Endothelial cell (in vitro differentiated cells): ENCODE data around the gene VAPA. TPM values are rescaled to one million over a fixed set of nuclear protein-coding genes. Genes with fewer than 3 reads are reported as not detected.

Experiments
- DNase-seq: peaks from one replicate; pipeline ENCODE4 v3.0.0; 2021; ENCODE audit warnings: low spot score
- H3K27ac Mint-ChIP-seq: one replicate; pipeline ENCODE4 v1.8.0; 2021; ENCODE audit warnings: mixed read lengths, inconsistent platforms; ENCODE audit not compliant: unreplicated experiment
- H3K27me3 Mint-ChIP-seq: one replicate; pipeline ENCODE4 v1.8.0; 2021; ENCODE audit warnings: mild to moderate bottlenecking, moderate library complexity, mixed read lengths, inconsistent platforms; ENCODE audit not compliant: unreplicated experiment
- H3K36me3 Mint-ChIP-seq: one replicate; pipeline ENCODE4 v1.8.0; 2021; ENCODE audit warnings: mild to moderate bottlenecking, low read depth, mixed read lengths, inconsistent platforms; ENCODE audit not compliant: unreplicated experiment
- H3K4me1 Mint-ChIP-seq: one replicate; pipeline ENCODE4 v1.8.0; 2021; ENCODE audit warnings: mild to moderate bottlenecking, mixed read lengths, inconsistent platforms; ENCODE audit not compliant: unreplicated experiment
- H3K4me3 Mint-ChIP-seq: one replicate; pipeline ENCODE4 v1.8.0; 2021; ENCODE audit warnings: mild to moderate bottlenecking, mixed read lengths, inconsistent platforms; ENCODE audit not compliant: unreplicated experiment
- H3K9me3 Mint-ChIP-seq: one replicate; pipeline ENCODE4 v1.8.0; 2021; ENCODE audit warnings: mixed read lengths, inconsistent platforms; ENCODE audit not compliant: unreplicated experiment
- CTCF ChIP-seq: fragments of 200-600 bp; sonication (generic); IDR thresholded peaks from one replicate; pipeline ENCODE4 v1.5.0; 2021; ENCODE audit warnings: antibody characterized with exemption; ENCODE audit not compliant: unreplicated experiment
- total RNA-seq: library from RNA; stranded (reverse); fragmentation: NEBNext Ultra II Directional; extraction: Animal tissue kit (Norgen Biotek cat#: 25700); gene quantifications from one replicate; pipeline ENCODE4 v1.2.1, GENCODE V29; 2021; ENCODE audit not compliant: unreplicated experiment

The VAPA gene
- total RNA-seq, 1 donor from 2014 or later: 180 TPM

GRCh38 chr18:9946831-9947230 lies 33.0 kb downstream of the VAPA start:
- Mint-ChIP-seq H3K4me1 (peaks cover 3% of the 10 kb centered on the region), H3K27ac (no peak overlapping the region), H3K9me3 (no peaks in the 10 kb centered on the region), H3K4me3 (no peak overlapping the region), H3K36me3 (peaks cover 14% of the 10 kb centered on the region), H3K27me3 (no peaks in the 10 kb centered on the region)
- no peak for DNase-seq
- TF ChIP-seq CTCF: no peak

GRCh38 chr18:9947248-9947647 lies 33.4 kb downstream of the VAPA start:
- Mint-ChIP-seq H3K27me3 (no peaks in the 10 kb centered on the region), H3K27ac (no peak overlapping the region), H3K4me1 (peaks cover 3% of the 10 kb centered on the region), H3K9me3 (no peaks in the 10 kb centered on the region), H3K36me3 (peaks cover 16% of the 10 kb centered on the region), H3K4me3 (no peak overlapping the region)
- no peak for TF ChIP-seq CTCF
- no peak for DNase-seq

- Mint-ChIP-seq H3K4me3 (no peak overlapping the region), H3K27ac (no peak overlapping the region), H3K4me1 (peaks cover 3% of the 10 kb centered on the region), H3K27me3 (peaks cover 1% of the 10 kb centered on the region), H3K36me3 (peaks cover 21% of the 10 kb centered on the region), H3K9me3 (no peaks in the 10 kb centered on the region)
- DNase-seq: no peak
- TF ChIP-seq CTCF: no peak
Observed at GRCh38 chr18:9949315-9949714, 35.5 kb downstream of the VAPA start.

GRCh38 chr18:9949861-9950260 lies 36.0 kb downstream of the VAPA start:
- no peak for DNase-seq
- Mint-ChIP-seq H3K4me3 (no peak overlapping the region), H3K4me1 (peaks cover 3% of the 10 kb centered on the region), H3K9me3 (no peaks in the 10 kb centered on the region), H3K27me3 (peaks cover 1% of the 10 kb centered on the region), H3K27ac (no peak overlapping the region), H3K36me3 (peaks cover 18% of the 10 kb centered on the region)
- TF ChIP-seq CTCF: no peak

- Mint-ChIP-seq H3K9me3 (no peaks in the 10 kb centered on the region), H3K36me3 (peaks cover 16% of the 10 kb centered on the region), H3K27me3 (peaks cover 1% of the 10 kb centered on the region), H3K27ac (no peak overlapping the region), H3K4me3 (no peak overlapping the region), H3K4me1 (peaks cover 3% of the 10 kb centered on the region)
- no peak for TF ChIP-seq CTCF
- DNase-seq: no peak
Observed at GRCh38 chr18:9950289-9951016, 36.6 kb downstream of the VAPA start.
